ENCODE results near the gene IRAK1.

The IRAK1 gene

DNA sequence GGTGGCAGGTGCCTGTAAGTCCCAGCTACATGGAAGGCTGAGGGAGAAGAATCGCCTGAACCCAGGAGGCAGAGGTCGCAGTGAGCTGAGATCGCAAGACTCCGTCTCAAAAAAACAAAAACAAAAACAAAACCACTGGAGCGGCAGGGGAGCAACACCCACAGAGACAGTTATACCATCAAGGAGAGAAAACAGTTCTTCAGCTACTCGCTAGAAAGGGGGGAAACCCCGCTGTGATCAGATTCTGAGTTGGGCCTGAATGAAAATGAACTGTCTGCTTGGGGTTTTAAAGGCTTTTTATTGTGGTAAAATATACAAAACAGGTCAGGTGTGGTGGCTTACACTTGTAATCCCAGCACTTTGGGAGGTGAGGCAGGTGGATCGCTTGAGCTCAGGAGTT lies 16.8 kb upstream of the IRAK1 start:
- Histone ChIP-seq H3K79me2 (ENCODE audit: insufficient read depth, low read depth) (no peaks in the 10 kb centered on the region; the same call in 1 of the 2 replicates), H3K36me3 (ENCODE audit: insufficient read depth) (no peaks in the 10 kb centered on the region), H3K27me3 (ENCODE audit: insufficient read depth, low read depth) (no peaks in the 10 kb centered on the region), H3K4me3 (IDR thresholded peaks at IDR 0.05; ENCODE audit: insufficient read depth, low read depth, low read length) (no peak overlapping the region), H3K4me1 (ENCODE audit: low read depth, poor library complexity, severe bottlenecking) (peaks cover 4% of the 10 kb centered on the region), H3K27ac (no peak overlapping the region), H4K20me1 (ENCODE audit: insufficient read depth) (no peaks in the 10 kb centered on the region), H2AFZ (ENCODE audit: low read depth) (no peak overlapping the region), H3K9ac (no peak overlapping the region), H3K4me2 (no peak overlapping the region)
- TF ChIP-seq, protein P1, sequence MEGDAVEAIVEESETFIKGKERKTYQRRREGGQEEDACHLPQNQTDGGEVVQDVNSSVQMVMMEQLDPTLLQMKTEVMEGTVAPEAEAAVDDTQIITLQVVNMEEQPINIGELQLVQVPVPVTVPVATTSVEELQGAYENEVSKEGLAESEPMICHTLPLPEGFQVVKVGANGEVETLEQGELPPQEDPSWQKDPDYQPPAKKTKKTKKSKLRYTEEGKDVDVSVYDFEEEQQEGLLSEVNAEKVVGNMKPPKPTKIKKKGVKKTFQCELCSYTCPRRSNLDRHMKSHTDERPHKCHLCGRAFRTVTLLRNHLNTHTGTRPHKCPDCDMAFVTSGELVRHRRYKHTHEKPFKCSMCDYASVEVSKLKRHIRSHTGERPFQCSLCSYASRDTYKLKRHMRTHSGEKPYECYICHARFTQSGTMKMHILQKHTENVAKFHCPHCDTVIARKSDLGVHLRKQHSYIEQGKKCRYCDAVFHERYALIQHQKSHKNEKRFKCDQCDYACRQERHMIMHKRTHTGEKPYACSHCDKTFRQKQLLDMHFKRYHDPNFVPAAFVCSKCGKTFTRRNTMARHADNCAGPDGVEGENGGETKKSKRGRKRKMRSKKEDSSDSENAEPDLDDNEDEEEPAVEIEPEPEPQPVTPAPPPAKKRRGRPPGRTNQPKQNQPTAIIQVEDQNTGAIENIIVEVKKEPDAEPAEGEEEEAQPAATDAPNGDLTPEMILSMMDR (conservative IDR thresholded peaks at IDR 0.05; ENCODE audit: low read depth, low read length) = no peak

DNA sequence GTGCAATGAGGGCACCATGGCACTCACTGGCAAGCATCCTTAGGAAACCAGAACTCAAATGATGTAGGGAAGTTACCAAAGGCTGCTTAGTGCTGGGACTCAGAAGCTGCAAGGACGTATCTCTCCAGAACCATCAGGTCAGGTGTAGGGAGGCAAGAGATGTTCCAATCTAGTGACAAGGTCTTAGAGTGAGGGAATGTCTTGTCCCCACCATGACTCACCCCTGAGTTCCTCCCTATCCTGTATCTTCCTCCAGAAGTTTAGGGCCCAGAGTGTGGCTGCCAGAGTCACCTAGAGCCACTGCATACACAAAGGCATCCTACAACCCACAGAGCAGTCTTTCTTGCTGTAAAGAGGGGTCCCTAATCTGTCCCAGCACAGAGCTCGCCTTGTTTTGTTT lies 14.1 kb upstream of the IRAK1 start:
- Histone ChIP-seq H4K20me1 (ENCODE audit: insufficient read depth) (no peaks in the 10 kb centered on the region), H3K4me2 (no peak overlapping the region), H3K36me3 (ENCODE audit: insufficient read depth) (no peaks in the 10 kb centered on the region), H3K4me3 (IDR thresholded peaks at IDR 0.05; ENCODE audit: insufficient read depth, low read depth, low read length) (no peak overlapping the region), H3K27me3 (ENCODE audit: insufficient read depth, low read depth) (no peaks in the 10 kb centered on the region), H2AFZ (ENCODE audit: low read depth) (no peak overlapping the region), H3K79me2 (ENCODE audit: insufficient read depth, low read depth) (no peaks in the 10 kb centered on the region; the same call in 1 of the 2 replicates), H3K4me1 (ENCODE audit: low read depth, poor library complexity, severe bottlenecking) (no peaks in the 10 kb centered on the region), H3K9ac (no peak overlapping the region), H3K27ac (no peak overlapping the region)
- TF ChIP-seq, protein P1 (conservative IDR thresholded peaks at IDR 0.05; ENCODE audit: low read depth, low read length) = no peak

DNA sequence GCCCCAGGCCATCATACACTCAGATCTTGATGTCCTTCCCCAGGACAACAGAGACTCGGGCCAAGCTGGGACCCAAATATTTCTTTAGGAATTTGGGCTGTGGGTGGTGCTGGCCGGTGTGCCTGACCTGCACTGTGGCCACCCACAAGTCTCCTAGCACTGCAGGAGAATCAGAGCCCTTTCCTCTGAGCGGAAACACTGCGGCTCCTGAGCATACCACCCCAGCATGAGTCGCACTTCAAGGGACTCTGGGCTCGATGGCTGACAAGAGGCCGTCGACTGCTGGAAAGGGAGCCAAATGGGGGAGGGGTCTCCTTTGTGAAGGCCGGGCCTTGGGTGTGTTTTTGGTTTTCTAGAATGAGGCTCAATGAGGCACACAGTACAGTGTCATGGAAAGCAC lies 13.0 kb upstream of the IRAK1 start:
- no peaks in the 10 kb centered on the region for H3K4me1 ChIP-seq (ENCODE audit: low read depth, poor library complexity, severe bottlenecking)
- no peak overlapping the region for H3K4me3 ChIP-seq (IDR thresholded peaks at IDR 0.05; ENCODE audit: insufficient read depth, low read depth, low read length)
- no peak overlapping the region for H2AFZ ChIP-seq (ENCODE audit: low read depth)
- no peak overlapping the region for H3K9ac ChIP-seq
- no peaks in the 10 kb centered on the region; the same call in 1 of the 2 replicates for H3K79me2 ChIP-seq (ENCODE audit: insufficient read depth, low read depth)
- TF ChIP-seq, protein P1 (conservative IDR thresholded peaks at IDR 0.05; ENCODE audit: low read depth, low read length) = no peak
- H3K27me3 ChIP-seq (ENCODE audit: insufficient read depth, low read depth) = no peaks in the 10 kb centered on the region
- H3K4me2 ChIP-seq = no peak overlapping the region
- no peak overlapping the region for H3K27ac ChIP-seq
- no peaks in the 10 kb centered on the region for H3K36me3 ChIP-seq (ENCODE audit: insufficient read depth)
- H4K20me1 ChIP-seq (ENCODE audit: insufficient read depth) = no peaks in the 10 kb centered on the region

DNA sequence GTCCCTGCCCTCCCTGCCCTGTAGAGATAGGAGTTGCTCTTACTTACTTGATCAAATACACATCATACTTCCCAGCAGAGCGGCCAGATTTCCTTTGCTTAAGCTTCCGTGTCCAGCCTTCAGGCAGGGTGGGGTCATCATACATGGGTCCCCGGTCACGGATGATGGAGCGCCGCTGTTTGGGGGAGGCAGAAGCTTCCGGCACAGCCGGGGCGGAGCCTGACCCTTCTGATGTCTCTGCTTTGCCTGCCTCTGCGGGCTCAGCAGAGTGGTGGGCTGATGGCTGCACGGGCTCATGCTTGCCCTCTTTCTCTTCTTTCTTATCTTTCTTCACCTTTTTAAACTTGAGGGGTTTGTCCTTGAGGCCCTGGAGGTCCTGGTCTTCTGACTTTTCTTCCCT lies 12.5 kb upstream of the IRAK1 start:
- Histone ChIP-seq H3K27ac (no peak overlapping the region), H4K20me1 (ENCODE audit: insufficient read depth) (no peaks in the 10 kb centered on the region), H2AFZ (ENCODE audit: low read depth) (no peak overlapping the region), H3K27me3 (ENCODE audit: insufficient read depth, low read depth) (no peaks in the 10 kb centered on the region), H3K9ac (no peak overlapping the region), H3K4me1 (ENCODE audit: low read depth, poor library complexity, severe bottlenecking) (no peaks in the 10 kb centered on the region), H3K4me3 (IDR thresholded peaks at IDR 0.05; ENCODE audit: insufficient read depth, low read depth, low read length) (no peak overlapping the region), H3K79me2 (ENCODE audit: insufficient read depth, low read depth) (no peaks in the 10 kb centered on the region; the same call in 1 of the 2 replicates), H3K4me2 (no peak overlapping the region), H3K36me3 (ENCODE audit: insufficient read depth) (no peaks in the 10 kb centered on the region)
- TF ChIP-seq, protein P1 (conservative IDR thresholded peaks at IDR 0.05; ENCODE audit: low read depth, low read length) = no peak
